Measurements from ENCODE around the gene DCDC2B. TPM values are rescaled to one million over a fixed set of nuclear protein-coding genes. Genes with fewer than 3 reads are reported as not detected.

The DCDC2B gene
- total RNA-seq, 1 donor from 2014 or later = not detected

- H3K27me3 Mint-ChIP-seq (ENCODE audit: low read depth) = no peaks in the 10 kb centered on the region
- H3K27ac Mint-ChIP-seq (ENCODE audit: unreplicated experiment) = no peak overlapping the region
- no peak for TF ChIP-seq CTCF (conservative IDR thresholded peaks at IDR 0.05)
- H3K4me1 Mint-ChIP-seq = peaks cover 48% of the 10 kb centered on the region
- H3K4me3 Mint-ChIP-seq = peak overlapping the region; percentile 98
- peaks cover 28% of the 10 kb centered on the region for H3K36me3 Mint-ChIP-seq (ENCODE audit: low read depth)
- H3K9me3 Mint-ChIP-seq = no peaks in the 10 kb centered on the region
- DNase-seq (ENCODE audit: low read depth, low spot score) = no peak
Measured at GRCh38 chr1:32181563-32181962, 27.3 kb upstream of the DCDC2B start.

GRCh38 chr1:32182060-32182459, 26.8 kb upstream of the DCDC2B start:
- Mint-ChIP-seq H3K4me3 (peak overlapping the region; percentile 72), H3K9me3 (no peaks in the 10 kb centered on the region), H3K36me3 (ENCODE audit: low read depth) (peaks cover 26% of the 10 kb centered on the region), H3K4me1 (peaks cover 48% of the 10 kb centered on the region), H3K27ac (ENCODE audit: unreplicated experiment) (no peak overlapping the region), H3K27me3 (ENCODE audit: low read depth) (no peaks in the 10 kb centered on the region)
- TF ChIP-seq CTCF (conservative IDR thresholded peaks at IDR 0.05) = no peak
- DNase-seq (ENCODE audit: low read depth, low spot score) = no peak

GRCh38 chr1:32184650-32185049, 24.2 kb upstream of the DCDC2B start:
- no peak overlapping the region for H3K27ac Mint-ChIP-seq (ENCODE audit: unreplicated experiment)
- no peaks in the 10 kb centered on the region for H3K27me3 Mint-ChIP-seq (ENCODE audit: low read depth)
- H3K36me3 Mint-ChIP-seq (ENCODE audit: low read depth) = peaks cover 32% of the 10 kb centered on the region
- DNase-seq (ENCODE audit: low read depth, low spot score) = no peak
- peak overlapping the region; percentile 24 for H3K4me3 Mint-ChIP-seq
- no peaks in the 10 kb centered on the region for H3K9me3 Mint-ChIP-seq
- no peak for TF ChIP-seq CTCF (conservative IDR thresholded peaks at IDR 0.05)
- H3K4me1 Mint-ChIP-seq = peaks cover 37% of the 10 kb centered on the region

- peak overlapping the region; percentile 45 for H3K27ac Mint-ChIP-seq (ENCODE audit: unreplicated experiment)
- no peaks in the 10 kb centered on the region for H3K27me3 Mint-ChIP-seq (ENCODE audit: low read depth)
- no peak for TF ChIP-seq CTCF (conservative IDR thresholded peaks at IDR 0.05)
- H3K4me1 Mint-ChIP-seq = peaks cover 26% of the 10 kb centered on the region
- peaks cover 29% of the 10 kb centered on the region for H3K36me3 Mint-ChIP-seq (ENCODE audit: low read depth)
- DNase-seq (ENCODE audit: low read depth, low spot score) = no peak
- H3K9me3 Mint-ChIP-seq = no peaks in the 10 kb centered on the region
- peak overlapping the region; percentile 35 for H3K4me3 Mint-ChIP-seq
Measured at GRCh38 chr1:32186077-32186476, 22.8 kb upstream of the DCDC2B start.

- H3K4me3 Mint-ChIP-seq = peak overlapping the region; percentile 35
- peaks cover 31% of the 10 kb centered on the region for H3K36me3 Mint-ChIP-seq (ENCODE audit: low read depth)
- DNase-seq (ENCODE audit: low read depth, low spot score) = no peak
- peaks cover 22% of the 10 kb centered on the region for H3K4me1 Mint-ChIP-seq
- H3K27ac Mint-ChIP-seq (ENCODE audit: unreplicated experiment) = no peak overlapping the region
- H3K9me3 Mint-ChIP-seq = no peaks in the 10 kb centered on the region
- H3K27me3 Mint-ChIP-seq (ENCODE audit: low read depth) = no peaks in the 10 kb centered on the region
- TF ChIP-seq CTCF (conservative IDR thresholded peaks at IDR 0.05) = no peak
Measured at GRCh38 chr1:32186491-32186890, 22.4 kb upstream of the DCDC2B start.

- no peaks in the 10 kb centered on the region for H3K9me3 Mint-ChIP-seq
- H3K27ac Mint-ChIP-seq (ENCODE audit: unreplicated experiment) = no peak overlapping the region
- H3K4me1 Mint-ChIP-seq = peaks cover 19% of the 10 kb centered on the region
- TF ChIP-seq CTCF (conservative IDR thresholded peaks at IDR 0.05) = no peak
- H3K27me3 Mint-ChIP-seq (ENCODE audit: low read depth) = no peaks in the 10 kb centered on the region
- no peak for DNase-seq (ENCODE audit: low read depth, low spot score)
- H3K36me3 Mint-ChIP-seq (ENCODE audit: low read depth) = peaks cover 33% of the 10 kb centered on the region
- H3K4me3 Mint-ChIP-seq = no peak overlapping the region
Measured at GRCh38 chr1:32187850-32188249, 21.0 kb upstream of the DCDC2B start.
